Prostate gland (tissue), 2 donors: ENCODE data around the gene SLC38A3.

Source experiments
- POLR2A ChIP-seq: fragments of 450-650 bp; IDR thresholded peaks from one replicate; pipeline ENCODE4 v1.6.1; 2016; ENCODE audit warnings: antibody characterized with exemption, mild to moderate bottlenecking
- POLR2AphosphoS5 ChIP-seq: sonication (generic); formaldehyde crosslinking; IDR thresholded peaks from one replicate; pipeline ENCODE4 v1.6.1; 2017; ENCODE audit warnings: antibody characterized with exemption
- TF ChIP-seq, protein P1 (sequence below), 4 experiments: fragments of 200-600 bp in 2 of 4; fragments of 450-650 bp in 2 of 4; sonication (generic) in 2 of 4; IDR thresholded peaks; 1 replicate in 3 of 4; 2 replicates in 1 of 4; pipeline ENCODE4 v1.5.1; 2016 to 2019; ENCODE audit warnings: antibody characterized with exemption in 4 of 4, mild to moderate bottlenecking in 2 of 4, moderate library complexity in 2 of 4

DNA sequence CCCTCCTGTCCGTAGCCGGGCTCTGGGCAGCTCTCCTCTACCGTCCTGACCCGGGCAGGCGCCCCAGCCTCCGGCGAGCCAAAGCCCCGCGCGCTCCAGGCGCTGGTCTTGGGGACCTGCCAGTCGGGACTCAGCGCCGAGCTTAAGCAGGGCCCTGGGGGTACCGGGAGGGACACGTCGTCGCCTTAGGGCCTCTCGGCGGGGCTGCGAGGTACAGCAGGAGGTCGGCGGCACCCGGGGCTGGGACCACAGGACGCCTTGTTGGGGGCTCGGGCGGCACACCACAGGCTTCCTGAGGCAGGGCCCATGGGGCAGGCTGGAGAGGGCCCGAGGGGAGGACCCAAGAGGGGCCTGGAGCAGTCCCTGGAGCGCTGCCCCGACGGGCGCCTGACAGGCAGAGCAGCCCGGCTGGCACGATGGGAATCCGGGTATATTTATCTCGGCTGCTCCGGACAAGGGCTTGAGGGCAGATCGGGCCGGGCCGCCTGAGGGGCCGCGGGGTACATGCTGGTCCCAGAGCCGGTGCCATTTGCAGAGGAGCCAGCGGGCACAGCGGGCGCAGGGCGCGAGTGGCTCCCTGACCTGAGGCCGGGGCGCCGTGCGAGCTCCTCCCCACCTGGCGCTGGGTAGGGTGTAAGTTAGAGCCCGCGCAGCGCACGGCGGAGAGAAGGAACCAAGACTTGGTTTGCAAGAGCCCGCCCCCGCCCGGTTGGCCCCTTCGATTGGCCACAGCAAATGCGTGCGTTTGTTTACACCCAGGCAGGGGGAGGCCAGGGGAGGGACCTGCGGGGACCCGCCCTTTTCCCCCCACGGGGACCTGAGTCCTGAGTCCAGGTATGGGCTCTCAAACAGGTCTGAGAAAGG, 574 bp downstream of the SLC38A3 start:
- TF ChIP-seq, protein P1, sequence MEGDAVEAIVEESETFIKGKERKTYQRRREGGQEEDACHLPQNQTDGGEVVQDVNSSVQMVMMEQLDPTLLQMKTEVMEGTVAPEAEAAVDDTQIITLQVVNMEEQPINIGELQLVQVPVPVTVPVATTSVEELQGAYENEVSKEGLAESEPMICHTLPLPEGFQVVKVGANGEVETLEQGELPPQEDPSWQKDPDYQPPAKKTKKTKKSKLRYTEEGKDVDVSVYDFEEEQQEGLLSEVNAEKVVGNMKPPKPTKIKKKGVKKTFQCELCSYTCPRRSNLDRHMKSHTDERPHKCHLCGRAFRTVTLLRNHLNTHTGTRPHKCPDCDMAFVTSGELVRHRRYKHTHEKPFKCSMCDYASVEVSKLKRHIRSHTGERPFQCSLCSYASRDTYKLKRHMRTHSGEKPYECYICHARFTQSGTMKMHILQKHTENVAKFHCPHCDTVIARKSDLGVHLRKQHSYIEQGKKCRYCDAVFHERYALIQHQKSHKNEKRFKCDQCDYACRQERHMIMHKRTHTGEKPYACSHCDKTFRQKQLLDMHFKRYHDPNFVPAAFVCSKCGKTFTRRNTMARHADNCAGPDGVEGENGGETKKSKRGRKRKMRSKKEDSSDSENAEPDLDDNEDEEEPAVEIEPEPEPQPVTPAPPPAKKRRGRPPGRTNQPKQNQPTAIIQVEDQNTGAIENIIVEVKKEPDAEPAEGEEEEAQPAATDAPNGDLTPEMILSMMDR (IDR thresholded peaks at IDR 0.05) = no peak
- no peak for TF ChIP-seq POLR2A
- no peak for TF ChIP-seq POLR2AphosphoS5
